SK-N-MC (cell line): ENCODE measurements around the gene TMEM192.

Experiments used
- EZH2 ChIP-seq: fragments of 200-600 bp; sonication (generic); IDR thresholded peaks from one replicate; pipeline ENCODE4 v1.6.1; 2017; ENCODE audit warnings: antibody characterized with exemption
- FOXP2 ChIP-seq: optimal IDR thresholded peaks from 2 replicates; pipeline ENCODE3; 2011; ENCODE audit warnings: mild to moderate bottlenecking, moderate library complexity; ENCODE audit not compliant: insufficient read depth; ENCODE audit errors: extremely low read length, control extremely low read depth
- POLR2AphosphoS5 ChIP-seq: IDR thresholded peaks from 2 replicates; pipeline ENCODE4 v1.6.1; 2012; ENCODE audit warnings: mild to moderate bottlenecking, low read depth, low read length, borderline replicate concordance

- no peak for TF ChIP-seq EZH2
- no peak for TF ChIP-seq POLR2AphosphoS5
- no peak for TF ChIP-seq FOXP2
Observed at GRCh38 chr4:165079476-165079875, 33.2 kb downstream of the TMEM192 start.
